CD4-positive, CD25-positive, alpha-beta regulatory T cell (primary cell): ENCODE data around the gene ADGRV1. TPM values are rescaled to one million over a fixed set of nuclear protein-coding genes. Genes with fewer than 3 reads are reported as not detected.

Source experiments
- ATAC-seq, 2 donors: fragments of 150-1000 bp; cut with Tn5 transposase; one replicate each; pipeline ENCODE4 v1.10.0; 2021; ENCODE audit warnings: low read depth in 2 of 2, moderate number of reproducible peaks in 2 of 2, moderate library complexity in 1 of 2
- DNase-seq, 3 donors: peaks; one replicate each; pipeline versions ENCODE4 v3.0.0 to v3.0.0-alpha.2; 2012 to 2022; ENCODE audit warnings: mixed read lengths in 1 of 3
- H3K27ac ChIP-seq: one replicate; pipeline ENCODE4 v1.7.0; 2013; ENCODE audit warnings: mild to moderate bottlenecking, low read length; ENCODE audit not compliant: insufficient read depth, poor library complexity, severe bottlenecking
- H3K27me3 ChIP-seq: one replicate; pipeline ENCODE4 v1.7.0; 2013; ENCODE audit warnings: low read length; ENCODE audit not compliant: control insufficient read depth, insufficient read depth
- H3K36me3 ChIP-seq: one replicate; pipeline ENCODE4 v1.7.0; 2013; ENCODE audit warnings: mild to moderate bottlenecking, low read length, moderate library complexity; ENCODE audit not compliant: control insufficient read depth, insufficient read depth
- H3K4me1 ChIP-seq: 2 replicates; pipeline ENCODE4 v1.7.0; 2013; ENCODE audit warnings: mild to moderate bottlenecking, low read length; ENCODE audit not compliant: insufficient read depth, control insufficient read depth, poor library complexity, severe bottlenecking
- H3K4me3 ChIP-seq: one replicate; pipeline ENCODE4 v1.7.0; 2013; ENCODE audit warnings: low read depth, mild to moderate bottlenecking, low read length, moderate library complexity
- H3K9me3 ChIP-seq, 2 experiments: 1 replicate in 1 of 2; 2 replicates in 1 of 2; pipeline ENCODE4 v1.7.0; 2013; ENCODE audit warnings: low read length in 2 of 2, mild to moderate bottlenecking in 1 of 2, moderate library complexity in 1 of 2; ENCODE audit not compliant: control insufficient read depth in 2 of 2
- H3K27ac Mint-ChIP-seq, 3 donors: one replicate each; pipeline ENCODE4 v1.8.0; 2020 to 2022; ENCODE audit warnings: mild to moderate bottlenecking in 3 of 3, mixed read lengths in 3 of 3, moderate library complexity in 2 of 3
- H3K27me3 Mint-ChIP-seq: one replicate; pipeline ENCODE4 v1.8.0; 2022; ENCODE audit warnings: mild to moderate bottlenecking, mixed read lengths
- H3K36me3 Mint-ChIP-seq: one replicate; pipeline ENCODE4 v1.8.0; 2020; ENCODE audit warnings: mixed read lengths
- H3K4me1 Mint-ChIP-seq, 4 donors: one replicate each; pipeline ENCODE4 v1.8.0; 2020 to 2022; ENCODE audit warnings: mixed read lengths in 4 of 4, mild to moderate bottlenecking in 1 of 4
- H3K4me3 Mint-ChIP-seq, 4 donors: one replicate each; pipeline ENCODE4 v1.8.0; 2020 to 2022; ENCODE audit warnings: mild to moderate bottlenecking in 4 of 4, mixed read lengths in 4 of 4, moderate library complexity in 3 of 4
- H3K9me3 Mint-ChIP-seq, 7 donors: one replicate each; pipeline ENCODE4 v1.8.0; 2020 to 2022; ENCODE audit warnings: mixed read lengths in 7 of 7, mild to moderate bottlenecking in 3 of 7, moderate library complexity in 2 of 7
- polyA plus RNA-seq, 4 donors: library from polyadenylated mRNA; unstranded; fragments of 300-500 nt; fragmentation: Illumina TruSeq; gene quantifications; one replicate each; pipeline ENCODE4 v1.2.3, GENCODE V29; 2021
- total RNA-seq: library from RNA; stranded (reverse); gene quantifications from one replicate; pipeline ENCODE4 v1.2.3, GENCODE V29; 2022

Gene ADGRV1
- total and polyA plus RNA-seq, 5 donors from 2014 or later = 0.42 to 0.52 TPM; not detected in 3

GRCh38 chr5:90547072-90547536 is 11.5 kb upstream of the ADGRV1 start:
- Histone ChIP-seq H3K4me3 (no peak overlapping the region), H3K36me3 (no peaks in the 10 kb centered on the region), H3K4me1 (no peaks in the 10 kb centered on the region), H3K27ac (no peak overlapping the region), H3K27me3 (peaks cover 27% of the 10 kb centered on the region), H3K9me3 (no peaks in the 10 kb centered on the region)
- H3K4me1 Mint-ChIP-seq = no peaks in the 10 kb centered on the region
- H3K27ac Mint-ChIP-seq = no peak overlapping the region
- peaks cover 0 to 1% (median 0%) of the 10 kb centered on the region in 7 donors for H3K9me3 Mint-ChIP-seq
- peaks cover 48% of the 10 kb centered on the region for H3K27me3 Mint-ChIP-seq
- no peak overlapping the region for H3K4me3 Mint-ChIP-seq
- no peak for DNase-seq
- no peak for ATAC-seq
- no peaks in the 10 kb centered on the region for H3K36me3 Mint-ChIP-seq

- H3K27me3 ChIP-seq = peaks cover 26% of the 10 kb centered on the region
- no peak overlapping the region for H3K4me3 Mint-ChIP-seq
- no peaks in the 10 kb centered on the region for H3K4me1 ChIP-seq
- ATAC-seq (no peak), DNase-seq (no peak)
- H3K36me3 Mint-ChIP-seq = no peaks in the 10 kb centered on the region
- H3K27ac Mint-ChIP-seq = no peak overlapping the region
- no peak overlapping the region for H3K27ac ChIP-seq
- no peaks in the 10 kb centered on the region for H3K9me3 ChIP-seq
- peaks cover 0 to 1% (median 0%) of the 10 kb centered on the region in 7 donors for H3K9me3 Mint-ChIP-seq
- H3K27me3 Mint-ChIP-seq = peaks cover 45% of the 10 kb centered on the region
- H3K4me3 ChIP-seq = no peak overlapping the region
- no peaks in the 10 kb centered on the region for H3K4me1 Mint-ChIP-seq
- no peaks in the 10 kb centered on the region for H3K36me3 ChIP-seq
Observed at GRCh38 chr5:90548069-90548593, 10.5 kb upstream of the ADGRV1 start.

- DNase-seq (no peak), ATAC-seq (no peak)
- peaks cover 41% of the 10 kb centered on the region for H3K27me3 Mint-ChIP-seq
- H3K4me1 Mint-ChIP-seq = no peaks in the 10 kb centered on the region
- no peaks in the 10 kb centered on the region for H3K9me3 ChIP-seq
- H3K36me3 Mint-ChIP-seq = no peaks in the 10 kb centered on the region
- peaks cover 20% of the 10 kb centered on the region for H3K27me3 ChIP-seq
- no peak overlapping the region for H3K4me3 Mint-ChIP-seq
- no peak overlapping the region for H3K4me3 ChIP-seq
- no peak overlapping the region for H3K27ac ChIP-seq
- H3K27ac Mint-ChIP-seq = no peak overlapping the region
- no peaks in the 10 kb centered on the region for H3K4me1 ChIP-seq
- no peaks in the 10 kb centered on the region for H3K36me3 ChIP-seq
- peaks cover 0 to 1% (median 0%) of the 10 kb centered on the region in 7 donors for H3K9me3 Mint-ChIP-seq
Observed at GRCh38 chr5:90549223-90549622, 9.4 kb upstream of the ADGRV1 start.

GRCh38 chr5:90549729-90550275 is 8.8 kb upstream of the ADGRV1 start:
- DNase-seq (no peak), ATAC-seq (no peak)
- no peak overlapping the region for H3K4me3 Mint-ChIP-seq

GRCh38 chr5:90550963-90551362 is 7.6 kb upstream of the ADGRV1 start:
- no peaks in the 10 kb centered on the region for H3K4me1 ChIP-seq
- H3K4me3 Mint-ChIP-seq = no peak overlapping the region
- no peak overlapping the region for H3K27ac Mint-ChIP-seq
- no peaks in the 10 kb centered on the region for H3K4me1 Mint-ChIP-seq
- H3K27ac ChIP-seq = no peak overlapping the region
- H3K9me3 Mint-ChIP-seq = peaks cover 0 to 1% (median 0%) of the 10 kb centered on the region in 7 donors
- H3K9me3 ChIP-seq = no peaks in the 10 kb centered on the region
- H3K36me3 Mint-ChIP-seq = no peaks in the 10 kb centered on the region
- H3K36me3 ChIP-seq = no peaks in the 10 kb centered on the region
- DNase-seq = no peak
- no peak overlapping the region for H3K4me3 ChIP-seq
- peaks cover 43% of the 10 kb centered on the region for H3K27me3 Mint-ChIP-seq
- H3K27me3 ChIP-seq = peaks cover 19% of the 10 kb centered on the region
- no peak for ATAC-seq

More at GRCh38 chr5:90549729-90550275, 8.8 kb upstream of the ADGRV1 start:
- H3K4me3 ChIP-seq = no peak overlapping the region
- no peaks in the 10 kb centered on the region for H3K36me3 ChIP-seq
- no peaks in the 10 kb centered on the region for H3K4me1 ChIP-seq
- peaks cover 20% of the 10 kb centered on the region for H3K27me3 ChIP-seq
- H3K4me1 Mint-ChIP-seq = no peaks in the 10 kb centered on the region
- no peak overlapping the region for H3K27ac ChIP-seq
- no peak overlapping the region for H3K27ac Mint-ChIP-seq
- peaks cover 0 to 1% (median 0%) of the 10 kb centered on the region in 7 donors for H3K9me3 Mint-ChIP-seq
- H3K27me3 Mint-ChIP-seq = peaks cover 41% of the 10 kb centered on the region
- H3K36me3 Mint-ChIP-seq = no peaks in the 10 kb centered on the region
- H3K9me3 ChIP-seq = no peaks in the 10 kb centered on the region

GRCh38 chr5:90551376-90551775 is 7.2 kb upstream of the ADGRV1 start:
- no peaks in the 10 kb centered on the region for H3K4me1 Mint-ChIP-seq

GRCh38 chr5:90553711-90554110 is 4.9 kb upstream of the ADGRV1 start:
- peaks cover 59% of the 10 kb centered on the region for H3K27me3 Mint-ChIP-seq
- Histone ChIP-seq H3K4me3 (no peak overlapping the region), H3K36me3 (no peaks in the 10 kb centered on the region), H3K9me3 (no peaks in the 10 kb centered on the region), H3K27me3 (peaks cover 26% of the 10 kb centered on the region), H3K27ac (no peak overlapping the region), H3K4me1 (peaks cover 3% of the 10 kb centered on the region)
- ATAC-seq (no peak), DNase-seq (no peak)
- H3K9me3 Mint-ChIP-seq = peaks cover 0 to 3% (median 0%) of the 10 kb centered on the region in 7 donors
- H3K27ac Mint-ChIP-seq = no peak overlapping the region
- peaks cover 0 to 6% (median 5%) of the 10 kb centered on the region in 4 donors for H3K4me1 Mint-ChIP-seq
- H3K4me3 Mint-ChIP-seq = no peak overlapping the region
- H3K36me3 Mint-ChIP-seq = no peaks in the 10 kb centered on the region

More at GRCh38 chr5:90551376-90551775, 7.2 kb upstream of the ADGRV1 start:
- H3K27me3 Mint-ChIP-seq = peaks cover 45% of the 10 kb centered on the region
- H3K9me3 ChIP-seq = no peaks in the 10 kb centered on the region
- no peak overlapping the region for H3K27ac ChIP-seq
- no peaks in the 10 kb centered on the region for H3K4me1 ChIP-seq
- H3K36me3 ChIP-seq = no peaks in the 10 kb centered on the region
- peaks cover 0 to 2% (median 0%) of the 10 kb centered on the region in 7 donors for H3K9me3 Mint-ChIP-seq
- DNase-seq = no peak
- no peak for ATAC-seq
- H3K27me3 ChIP-seq = peaks cover 21% of the 10 kb centered on the region
- H3K4me3 Mint-ChIP-seq = no peak overlapping the region
- H3K27ac Mint-ChIP-seq = no peak overlapping the region
- no peak overlapping the region for H3K4me3 ChIP-seq
- no peaks in the 10 kb centered on the region for H3K36me3 Mint-ChIP-seq
